GM23248 (cell line): ENCODE results near the gene WARS2. TPM values are rescaled to one million over a fixed set of nuclear protein-coding genes. Genes with fewer than 3 reads are reported as not detected.
A peak's percentile ranks its signal among the peaks of the same experiment; 100 is the strongest.

Source experiments
- DNase-seq: peaks from one replicate; pipeline ENCODE4 v3.0.0-alpha.2; 2015
- H2AFZ ChIP-seq: fragments of 200-600 bp; sonication (generic); 2 replicates; pipeline ENCODE4 v1.6.1; 2016; ENCODE audit warnings: antibody characterized with exemption
- H3F3A ChIP-seq: fragments of 200-600 bp; sonication (generic); 2 replicates; pipeline ENCODE4 v1.6.1; 2016; ENCODE audit warnings: mild to moderate bottlenecking, antibody characterized with exemption, mixed run types; ENCODE audit not compliant: insufficient read depth
- H3K27ac ChIP-seq: fragments of 200-600 bp; sonication (generic); 2 replicates; pipeline ENCODE4 v1.5.1; 2016; ENCODE audit warnings: mild to moderate bottlenecking
- H3K27me3 ChIP-seq: fragments of 200-600 bp; sonication (generic); replicated peaks from 2 replicates; pipeline ENCODE4 v1.6.1; 2016; ENCODE audit warnings: mild to moderate bottlenecking; ENCODE audit not compliant: insufficient read depth
- H3K36me3 ChIP-seq: fragments of 200-600 bp; sonication (generic); 2 replicates; pipeline ENCODE4 v1.6.1; 2016; ENCODE audit warnings: low read depth, mild to moderate bottlenecking
- H3K4me1 ChIP-seq: fragments of 200-600 bp; sonication (generic); 2 replicates; pipeline ENCODE4 v1.6.1; 2016; ENCODE audit warnings: mild to moderate bottlenecking; ENCODE audit not compliant: insufficient read depth
- H3K4me2 ChIP-seq: fragments of 200-600 bp; sonication (generic); one replicate; pipeline ENCODE4 v1.6.1; 2016; ENCODE audit warnings: mild to moderate bottlenecking; ENCODE audit not compliant: unreplicated experiment
- H3K4me3 ChIP-seq: fragments of 200-600 bp; sonication (generic); 2 replicates; pipeline ENCODE4 v1.5.1; 2016; ENCODE audit warnings: mild to moderate bottlenecking
- H3K79me2 ChIP-seq: fragments of 200-600 bp; sonication (generic); 2 replicates; pipeline ENCODE4 v1.6.1; 2016; ENCODE audit warnings: mild to moderate bottlenecking; ENCODE audit not compliant: insufficient read depth
- H3K9ac ChIP-seq: fragments of 200-600 bp; sonication (generic); 2 replicates; pipeline ENCODE4 v1.6.1; 2016; ENCODE audit warnings: mild to moderate bottlenecking
- H3K9me2 ChIP-seq: fragments of 200-600 bp; sonication (generic); 2 replicates; pipeline ENCODE4 v1.6.1; 2016; ENCODE audit warnings: mixed run types, mild to moderate bottlenecking, moderate library complexity; ENCODE audit not compliant: insufficient read depth
- H3K9me3 ChIP-seq: fragments of 200-600 bp; sonication (generic); one replicate; pipeline ENCODE4 v1.6.1; 2017; ENCODE audit warnings: low read depth
- H4K20me1 ChIP-seq: fragments of 200-600 bp; sonication (generic); 2 replicates; pipeline ENCODE4 v1.6.0; 2016; ENCODE audit not compliant: insufficient read depth
- EZH2 ChIP-seq: fragments of 200-600 bp; sonication (generic); IDR thresholded peaks from 2 replicates; pipeline ENCODE4 v1.6.1; 2018; ENCODE audit warnings: antibody characterized with exemption, mild to moderate bottlenecking; ENCODE audit not compliant: insufficient read depth, poor library complexity, severe bottlenecking
- EZH2phosphoT487 ChIP-seq: fragments of 200-600 bp; sonication (generic); IDR thresholded peaks from 2 replicates; pipeline ENCODE4 v1.6.1; 2018; ENCODE audit warnings: antibody characterized with exemption, moderate library complexity, mild to moderate bottlenecking, low read depth; ENCODE audit not compliant: insufficient read depth
- WGBS, 2 experiments: methylation state at CpG; one replicate each; pipeline ENCODE4 v1.1.6; 2015 to 2017; ENCODE audit warnings: low lambda C conversion rate in 2 of 2, low coverage in 1 of 2; ENCODE audit errors: missing lambda C conversion rate in 2 of 2; 5-methylcytosine and 5-hydroxymethylcytosine counted together
- in situ Hi-C: fragments of 300-500 bp; cut with MboI; formaldehyde crosslinking; loops from 2 replicates; pipeline ENCODE4 v1.15.0; 2020
- polyA plus RNA-seq: library from polyadenylated mRNA; unstranded; fragments of >200 nt; fragmentation: Nextera tagmentation; extraction: Ambion mirVana; gene quantifications from 2 replicates; pipeline ENCODE4 v1.2.1, GENCODE V29; 2016
- total RNA-seq: library from RNA; depleted of rRNA; stranded (reverse); fragments of >200 nt; shearing (Covaris generic); gene quantifications from 2 replicates; pipeline ENCODE4 v1.2.3, GENCODE V29; 2014

WARS2 gene
- total and polyA plus RNA-seq, 2 experiments from 2014 or later, result 7.9 to 13.8 TPM

DNA sequence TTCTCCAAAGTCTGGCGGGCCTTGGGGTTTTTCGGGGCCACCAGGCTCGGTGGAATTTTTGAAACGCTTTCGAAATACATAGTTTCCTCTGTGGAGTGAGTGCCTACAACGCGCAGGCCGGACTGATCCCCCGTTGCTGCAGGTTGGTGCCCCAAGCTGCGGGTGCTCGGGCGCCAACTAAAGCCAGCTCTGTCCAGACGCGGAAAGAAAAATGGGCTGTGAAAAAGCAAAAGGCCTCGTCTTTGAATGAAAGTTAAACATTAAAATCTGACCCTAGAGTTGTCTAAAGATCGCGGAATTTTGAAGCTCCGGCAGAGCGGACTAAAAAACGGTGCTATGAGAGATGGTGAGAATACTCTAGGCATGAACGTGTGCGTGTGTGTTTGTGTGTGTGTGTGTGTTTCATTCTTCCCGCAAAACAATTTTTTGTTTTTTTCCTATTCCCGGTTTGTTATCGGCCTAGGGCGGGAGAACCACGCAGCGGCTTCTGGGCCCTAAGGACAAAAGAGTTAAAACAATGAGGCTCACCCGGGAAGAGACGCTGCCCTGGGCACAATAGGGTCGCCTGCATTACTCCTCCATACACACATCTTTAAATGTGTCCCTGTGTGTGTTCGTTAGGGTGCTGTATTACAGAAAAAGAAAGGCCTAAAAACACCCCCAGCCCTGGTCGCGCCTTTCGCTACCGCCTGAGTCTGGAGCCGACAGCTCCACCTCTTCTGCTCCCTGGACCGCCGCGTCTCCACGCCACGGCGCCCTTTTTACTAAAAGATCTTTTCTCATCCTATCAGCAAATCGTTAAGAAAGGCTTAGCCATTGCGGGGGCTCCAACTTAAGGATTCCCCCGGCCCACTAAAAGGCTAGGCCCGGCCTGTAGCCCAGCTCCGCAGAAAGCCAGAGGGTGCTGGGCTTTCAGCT lies 155.5 kb downstream of the WARS2 start:
- in situ Hi-C loops, result loop anchor here (10.0 kb wide), 1 partner anchor 830 kb away; no protein-coding TSS in a partner anchor
- H3K27ac ChIP-seq, result peak overlapping the region; percentile 96
- H3K4me1 ChIP-seq, result peaks cover 16% of the 10 kb centered on the region
- H2AFZ ChIP-seq, result 0 out of 2 replicates have a peak overlapping the region, but pooled peaks have one; percentile 1
- no peaks in the 10 kb centered on the region for H3K9me2 ChIP-seq
- H3F3A ChIP-seq, result peaks cover 25% of the 10 kb centered on the region; the same call in 1 of the 2 replicates
- peak; percentile 68 for DNase-seq
- TF ChIP-seq EZH2 (no peak), EZH2phosphoT487 (0 out of 2 replicates have a peak, but pooled peaks have one; percentile 35)
- peaks cover 91% of the 10 kb centered on the region for H3K79me2 ChIP-seq
- no peaks in the 10 kb centered on the region for H3K9me3 ChIP-seq
- WGBS, 2 experiments, result 2% methylated on average over 48 of the region's 48 CpGs
- peak overlapping the region; percentile 98 for H3K9ac ChIP-seq
- H3K4me3 ChIP-seq, result peak overlapping the region; percentile 82
- H4K20me1 ChIP-seq, result no peaks in the 10 kb centered on the region
- H3K36me3 ChIP-seq, result no peaks in the 10 kb centered on the region
- H3K27me3 ChIP-seq, result no peaks in the 10 kb centered on the region
- peak overlapping the region; percentile 98 for H3K4me2 ChIP-seq

DNA sequence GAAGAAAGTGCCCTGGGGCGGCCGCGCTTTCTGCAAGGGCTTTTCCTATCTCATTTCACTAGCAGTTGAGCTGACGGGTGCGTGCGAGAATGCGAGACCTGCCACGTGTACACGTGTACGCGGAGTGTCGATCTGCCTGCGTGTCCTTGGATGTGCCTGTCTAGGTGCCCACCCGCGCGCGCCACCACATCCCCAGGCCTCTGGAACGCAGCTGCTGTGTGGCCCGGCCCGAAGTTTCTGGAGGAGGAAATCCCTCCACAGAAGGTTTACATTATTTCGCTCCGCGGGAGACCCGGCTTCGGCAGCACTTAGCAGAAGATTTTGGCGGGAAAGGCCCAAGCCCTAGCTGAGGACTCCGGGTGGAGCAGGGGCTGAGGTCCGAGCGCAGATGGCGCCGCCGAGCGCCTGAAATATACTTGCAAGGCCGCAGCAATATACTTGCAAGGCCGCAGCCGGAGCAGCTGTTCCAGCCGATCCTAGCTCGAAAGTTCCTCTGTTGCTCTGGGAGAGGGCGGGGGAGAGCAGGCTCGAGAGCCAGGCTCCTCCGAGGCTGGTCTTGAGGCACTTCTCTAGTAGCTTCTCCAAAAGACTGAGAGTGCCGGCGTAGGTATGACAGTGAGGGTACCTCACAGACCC lies 156.2 kb downstream of the WARS2 start:
- no peak for TF ChIP-seq EZH2
- 0 out of 2 replicates have a peak, but pooled peaks have one; percentile 19 for TF ChIP-seq EZH2phosphoT487
- Histone ChIP-seq H2AFZ (no peak overlapping the region), H3K9ac (peak overlapping the region; percentile 98), H4K20me1 (no peaks in the 10 kb centered on the region), H3K27me3 (no peaks in the 10 kb centered on the region), H3K79me2 (peaks cover 99% of the 10 kb centered on the region), H3K4me1 (peaks cover 16% of the 10 kb centered on the region), H3K4me2 (peak overlapping the region; percentile 98), H3K9me2 (no peaks in the 10 kb centered on the region), H3K36me3 (no peaks in the 10 kb centered on the region), H3K9me3 (no peaks in the 10 kb centered on the region), H3K27ac (peak overlapping the region; percentile 96), H3K4me3 (peak overlapping the region; percentile 82), H3F3A (peaks cover 18% of the 10 kb centered on the region; the same call in 1 of the 2 replicates)
- in situ Hi-C loops, result loop anchor here (10.0 kb wide), 1 partner anchor 829 kb away; no protein-coding TSS in a partner anchor
- DNase-seq, result peak; percentile 85
- WGBS, 2 experiments, result 1 to 2% methylated on average over 43 of the region's 43 CpGs

DNA sequence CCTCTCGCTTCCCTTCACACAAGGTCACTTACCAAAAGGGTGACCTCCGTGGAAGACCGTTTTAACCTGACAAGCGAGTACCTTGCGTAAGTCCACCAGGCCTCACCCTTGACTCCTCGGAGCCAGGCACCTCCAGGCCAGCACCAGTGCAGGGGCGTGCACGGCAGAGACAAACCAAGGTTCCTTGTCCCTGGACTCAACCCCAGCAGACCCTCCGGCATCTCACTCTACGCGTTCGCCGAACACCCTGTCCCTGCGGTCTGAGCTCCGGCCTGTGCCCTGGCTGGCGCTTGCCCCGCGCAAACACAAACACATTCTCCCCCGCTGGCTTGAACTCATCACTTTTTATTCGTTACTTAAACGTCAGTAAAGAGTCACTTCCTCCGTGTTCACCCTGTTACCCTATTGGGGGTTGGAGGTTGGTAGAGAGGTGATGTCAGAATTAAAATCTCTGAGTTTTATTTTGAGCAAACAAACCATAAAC lies 156.9 kb downstream of the WARS2 start:
- H3K9me3 ChIP-seq, result no peaks in the 10 kb centered on the region
- no peak overlapping the region for H2AFZ ChIP-seq
- TF ChIP-seq EZH2phosphoT487, result no peak
- TF ChIP-seq EZH2, result no peak
- peak overlapping the region; percentile 82 for H3K4me3 ChIP-seq
- peaks cover 12% of the 10 kb centered on the region; the same call in 1 of the 2 replicates for H3F3A ChIP-seq
- peaks cover 100% of the 10 kb centered on the region for H3K79me2 ChIP-seq
- H3K9ac ChIP-seq, result peak overlapping the region; percentile 98
- no peaks in the 10 kb centered on the region for H3K9me2 ChIP-seq
- H3K36me3 ChIP-seq, result no peaks in the 10 kb centered on the region
- DNase-seq, result peak; percentile 92
- H3K4me2 ChIP-seq, result peak overlapping the region; percentile 98
- no peaks in the 10 kb centered on the region for H4K20me1 ChIP-seq
- H3K4me1 ChIP-seq, result peaks cover 20% of the 10 kb centered on the region
- no peaks in the 10 kb centered on the region for H3K27me3 ChIP-seq
- peak overlapping the region; percentile 96 for H3K27ac ChIP-seq
- in situ Hi-C loops, result loop anchor here (10.0 kb wide), 1 partner anchor 829 kb away; no protein-coding TSS in a partner anchor
- WGBS, 2 experiments, result 1% methylated on average over 22 of the region's 22 CpGs
